Urinary bladder (tissue), 4 donors: ENCODE results near the gene EXOC4. TPM values are rescaled to one million over a fixed set of nuclear protein-coding genes. Genes with fewer than 3 reads are reported as not detected.

Source experiments
- DNase-seq: peaks from one replicate; pipeline ENCODE4 v3.0.0-alpha.2; 2015; ENCODE audit errors: extremely low spot score
- H3K27ac ChIP-seq: one replicate; pipeline ENCODE4 v1.5.1; 2013; ENCODE audit warnings: low read depth, mild to moderate bottlenecking, moderate library complexity
- H3K36me3 ChIP-seq: one replicate; pipeline ENCODE4 v1.6.1; 2013; ENCODE audit warnings: mild to moderate bottlenecking, moderate library complexity; ENCODE audit not compliant: insufficient read depth
- H3K4me1 ChIP-seq: one replicate; pipeline ENCODE4 v1.6.1; 2013; ENCODE audit warnings: mild to moderate bottlenecking, moderate library complexity; ENCODE audit not compliant: insufficient read depth
- H3K4me3 ChIP-seq: one replicate; pipeline ENCODE4 v1.5.1; 2013; ENCODE audit warnings: low read depth, low read length
- WGBS: extraction: QIAGEN DNeasy Blood & Tissue Kit; methylation state at CpG from one replicate; pipeline ENCODE4 v1.1.7; 2013; 5-methylcytosine and 5-hydroxymethylcytosine counted together
- polyA plus RNA-seq: library from polyadenylated mRNA; stranded (reverse); fragments of 200-250 nt; gene quantifications from one replicate; pipeline ENCODE4 v1.2.3, GENCODE V29; 2013
- total RNA-seq: library from RNA; depleted of rRNA; stranded (reverse); fragments of >200 nt; gene quantifications from one replicate; pipeline ENCODE4 v1.2.3, GENCODE V29; 2014
- donor health status: healthy with polysubstance abuse.
- donor health status: healthy.

EXOC4 gene
- total and polyA plus RNA-seq, 2 donors = 31.0 to 163 TPM

GRCh38 chr7:133815611-133816210 is 562.8 kb downstream of the EXOC4 start:
- WGBS = 64% methylated on average over 3 of the region's 3 CpGs

GRCh38 chr7:133819695-133820094 is 566.8 kb downstream of the EXOC4 start:
- 99% methylated on average over 3 of the region's 3 CpGs for whole genome bisulfite sequencing
- Histone ChIP-seq H3K4me1 (peaks cover 1% of the 10 kb centered on the region), H3K36me3 (no peaks in the 10 kb centered on the region), H3K4me3 (no peak overlapping the region), H3K27ac (no peak overlapping the region)
- no peak for DNase-seq

More at GRCh38 chr7:133815611-133816210, 562.8 kb downstream of the EXOC4 start:
- Histone ChIP-seq H3K36me3 (no peaks in the 10 kb centered on the region), H3K4me1 (peaks cover 1% of the 10 kb centered on the region), H3K4me3 (no peak overlapping the region), H3K27ac (no peak overlapping the region)
- DNase-seq = no peak

- WGBS = 84% methylated on average over 4 of the region's 4 CpGs
- Histone ChIP-seq H3K4me3 (no peak overlapping the region), H3K4me1 (peaks cover 1% of the 10 kb centered on the region), H3K27ac (no peak overlapping the region), H3K36me3 (no peaks in the 10 kb centered on the region)
- DNase-seq = no peak
Measured at GRCh38 chr7:133820584-133820983, 567.7 kb downstream of the EXOC4 start.

GRCh38 chr7:133821171-133821570 is 568.3 kb downstream of the EXOC4 start:
- Histone ChIP-seq H3K27ac (no peak overlapping the region), H3K36me3 (no peaks in the 10 kb centered on the region), H3K4me1 (no peaks in the 10 kb centered on the region), H3K4me3 (no peak overlapping the region)
- 77% methylated on average over 2 of the region's 2 CpGs for WGBS
- DNase-seq = no peak

GRCh38 chr7:133822001-133822641 is 569.2 kb downstream of the EXOC4 start:
- WGBS = 77% methylated on average over 3 of the region's 3 CpGs
- no peak overlapping the region for H3K4me3 ChIP-seq
- H3K36me3 ChIP-seq = no peaks in the 10 kb centered on the region
- H3K4me1 ChIP-seq = no peaks in the 10 kb centered on the region
- no peak for DNase-seq
- no peak overlapping the region for H3K27ac ChIP-seq

- H3K27ac ChIP-seq = no peak overlapping the region
- H3K4me3 ChIP-seq = no peak overlapping the region
- DNase-seq = no peak
- H3K4me1 ChIP-seq = no peaks in the 10 kb centered on the region
- H3K36me3 ChIP-seq = no peaks in the 10 kb centered on the region
- 89% methylated on average over 4 of the region's 4 CpGs for WGBS
Measured at GRCh38 chr7:133822868-133823552, 570.1 kb downstream of the EXOC4 start.

- no peak overlapping the region for H3K27ac ChIP-seq
- WGBS = 89% methylated on average over 6 of the region's 6 CpGs
- no peaks in the 10 kb centered on the region for H3K4me1 ChIP-seq
- no peaks in the 10 kb centered on the region for H3K36me3 ChIP-seq
- no peak overlapping the region for H3K4me3 ChIP-seq
- DNase-seq = no peak
Measured at GRCh38 chr7:133824132-133824531, 571.3 kb downstream of the EXOC4 start.

- 59% methylated on average over 7 of the region's 7 CpGs for WGBS
- no peak overlapping the region for H3K27ac ChIP-seq
- H3K4me1 ChIP-seq = no peaks in the 10 kb centered on the region
- no peak for DNase-seq
- H3K4me3 ChIP-seq = no peak overlapping the region
- H3K36me3 ChIP-seq = no peaks in the 10 kb centered on the region
Measured at GRCh38 chr7:133827707-133828623, 575.1 kb downstream of the EXOC4 start.

- Histone ChIP-seq H3K4me1 (no peaks in the 10 kb centered on the region), H3K36me3 (no peaks in the 10 kb centered on the region), H3K4me3 (no peak overlapping the region), H3K27ac (no peak overlapping the region)
- no peak for DNase-seq
- WGBS = 98% methylated on average over 4 of the region's 4 CpGs
Measured at GRCh38 chr7:133828906-133829305, 576.0 kb downstream of the EXOC4 start.

- Histone ChIP-seq H3K36me3 (no peaks in the 10 kb centered on the region), H3K4me1 (no peaks in the 10 kb centered on the region), H3K4me3 (no peak overlapping the region), H3K27ac (no peak overlapping the region)
- DNase-seq = no peak
- WGBS = 80% methylated on average over 4 of the region's 4 CpGs
Measured at GRCh38 chr7:133829336-133829897, 576.5 kb downstream of the EXOC4 start.

- Histone ChIP-seq H3K27ac (no peak overlapping the region), H3K4me3 (no peak overlapping the region), H3K4me1 (no peaks in the 10 kb centered on the region), H3K36me3 (no peaks in the 10 kb centered on the region)
- no peak for DNase-seq
- WGBS = 96% methylated on average over 6 of the region's 6 CpGs
Measured at GRCh38 chr7:133830081-133830480, 577.2 kb downstream of the EXOC4 start.

GRCh38 chr7:133836666-133837065 is 583.8 kb downstream of the EXOC4 start:
- Histone ChIP-seq H3K4me3 (no peak overlapping the region), H3K27ac (no peak overlapping the region), H3K36me3 (no peaks in the 10 kb centered on the region), H3K4me1 (no peaks in the 10 kb centered on the region)
- 89% methylated on average over 3 of the region's 3 CpGs for WGBS
- DNase-seq = no peak

- no peak overlapping the region for H3K4me3 ChIP-seq
- no peak for DNase-seq
- H3K27ac ChIP-seq = no peak overlapping the region
- H3K36me3 ChIP-seq = no peaks in the 10 kb centered on the region
- H3K4me1 ChIP-seq = no peaks in the 10 kb centered on the region
Measured at GRCh38 chr7:133837224-133837623, 584.3 kb downstream of the EXOC4 start.
